Activated CD4-positive, alpha-beta T cell treated with anti-CD3 and anti-CD28 coated beads for 36 hours (primary cell): Measurements from ENCODE around the gene TBC1D8. TPM values are rescaled to one million over a fixed set of nuclear protein-coding genes. Genes with fewer than 3 reads are reported as not detected.

ENCODE experiments used
- ATAC-seq: fragments of 200-7000 bp; cut with Tn5 transposase; one replicate; pipeline ENCODE4 v1.10.0; 2021; ENCODE audit warnings: mild to moderate bottlenecking, moderate library complexity
- CTCF ChIA-PET: fragments of 350-600 bp; sonication (Branson Sonifier 250); formaldehyde crosslinking; loops from one replicate; lab custom pipeline; 2021; ENCODE audit warnings: antibody characterized with exemption; lab: Charles Lee
- POLR2A ChIA-PET: fragments of 350-600 bp; sonication (Branson Sonifier 250); formaldehyde crosslinking; loops from one replicate; lab custom pipeline; 2021; ENCODE audit warnings: antibody characterized with exemption, inconsistent platforms; lab: Charles Lee
- DNase-seq: peaks from one replicate; pipeline ENCODE4 v3.0.0-alpha.2; 2020
- H3K27ac Mint-ChIP-seq: one replicate; pipeline ENCODE4 v1.8.0; 2021; ENCODE audit warnings: mixed read lengths
- H3K27me3 Mint-ChIP-seq: one replicate; pipeline ENCODE4 v1.8.0; 2021; ENCODE audit warnings: mixed read lengths
- H3K36me3 Mint-ChIP-seq: one replicate; pipeline ENCODE4 v1.8.0; 2021; ENCODE audit warnings: low read depth, mixed read lengths
- H3K4me1 Mint-ChIP-seq: one replicate; pipeline ENCODE4 v1.8.0; 2021; ENCODE audit warnings: mixed read lengths
- H3K4me3 Mint-ChIP-seq: one replicate; pipeline ENCODE4 v1.8.0; 2021; ENCODE audit warnings: mild to moderate bottlenecking, moderate library complexity, mixed read lengths
- H3K9me3 Mint-ChIP-seq: one replicate; pipeline ENCODE4 v1.8.0; 2021; ENCODE audit warnings: low read depth, mixed read lengths
- intact Hi-C, 2 experiments: fragments of 100-400 bp; cut with DNase I in 1 of 2; cut with micrococcal nuclease in 1 of 2; formaldehyde crosslinking; loops; one replicate each; pipeline versions ENCODE4 v1.14.2 to v1.15.1; 2022 to 2024; cut with DNase I, micrococcal nuclease
- total RNA-seq, 2 experiments: library from RNA; stranded (reverse); gene quantifications; one replicate each; pipeline ENCODE4 v1.2.3, GENCODE V29; 2021

The TBC1D8 gene
- total RNA-seq, 2 experiments from 2014 or later: 3.3 to 3.4 TPM

DNA sequence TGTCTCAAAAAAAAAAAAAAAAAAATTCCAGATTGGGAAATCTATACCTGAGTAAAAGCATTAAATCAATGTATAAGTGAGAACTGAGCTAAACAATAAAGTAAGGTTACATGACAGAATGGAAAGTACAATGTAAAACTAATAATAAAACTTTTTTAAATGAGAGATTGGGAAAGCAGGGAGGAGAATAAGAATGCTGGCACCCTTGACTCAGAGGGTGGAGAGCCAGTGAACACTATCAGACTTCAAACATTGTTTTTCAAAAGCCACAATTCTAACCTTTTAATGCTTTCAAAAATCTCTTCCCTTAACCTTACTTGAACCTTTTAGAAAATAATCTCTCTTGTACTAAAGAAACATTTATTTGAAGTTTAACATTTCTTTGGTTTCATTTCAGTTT is 63.5 kb downstream of the TBC1D8 start:
- DNase-seq: no peak
- no peak for ATAC-seq
- ChIA-PET POLR2A (no interaction called here), CTCF (no interaction called here)
- Mint-ChIP-seq H3K4me1 (peaks cover 9% of the 10 kb centered on the region), H3K27ac (no peak overlapping the region), H3K36me3 (no peaks in the 10 kb centered on the region), H3K4me3 (no peak overlapping the region), H3K27me3 (no peaks in the 10 kb centered on the region), H3K9me3 (no peaks in the 10 kb centered on the region)
- intact Hi-C loops: no loop called here

DNA sequence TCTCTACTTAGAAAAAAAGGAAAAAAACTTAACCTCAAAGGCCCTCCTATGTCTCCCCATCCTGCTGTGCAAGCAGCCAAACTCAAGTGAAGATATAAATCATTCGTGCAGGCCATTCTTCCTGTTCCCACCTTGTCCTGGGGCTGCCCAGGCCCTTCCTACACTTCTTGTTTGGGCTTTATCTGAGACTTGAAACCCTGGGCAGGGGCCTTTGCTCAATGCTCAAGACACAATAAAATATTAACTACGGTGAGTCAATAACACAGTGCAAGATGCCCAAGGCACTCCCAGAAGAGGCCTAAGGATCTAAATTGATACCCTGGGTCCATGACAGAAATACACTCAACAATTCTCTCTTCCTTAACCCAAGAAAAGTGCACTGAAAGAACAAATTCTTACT is 67.6 kb downstream of the TBC1D8 start:
- Mint-ChIP-seq H3K27me3 (no peaks in the 10 kb centered on the region), H3K4me3 (no peak overlapping the region), H3K27ac (no peak overlapping the region), H3K4me1 (peaks cover 6% of the 10 kb centered on the region), H3K9me3 (no peaks in the 10 kb centered on the region), H3K36me3 (no peaks in the 10 kb centered on the region)
- ChIA-PET CTCF (no interaction called here), POLR2A (no interaction called here)
- intact Hi-C loops: no loop called here
- ATAC-seq (no peak), DNase-seq (no peak)

DNA sequence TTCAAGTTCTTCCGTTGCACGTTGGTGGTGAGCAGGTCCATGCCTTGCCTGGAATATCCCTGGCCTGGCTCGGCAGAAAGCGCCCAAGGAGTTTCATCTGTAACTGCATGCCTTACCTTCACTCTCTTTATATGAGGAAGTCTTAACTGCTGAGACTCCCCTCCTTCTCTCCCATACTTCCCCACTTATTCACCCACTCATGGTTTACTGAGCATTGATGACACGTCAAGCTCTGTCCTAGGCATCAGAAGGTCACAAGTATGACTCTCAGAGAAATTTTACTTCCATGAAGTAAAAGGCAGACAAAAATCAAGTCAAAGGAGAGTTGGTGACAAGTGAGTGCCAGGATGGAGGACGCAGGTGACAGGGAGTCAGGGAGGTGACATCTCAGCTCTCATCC is 68.2 kb downstream of the TBC1D8 start:
- ATAC-seq: no peak
- CTCF ChIA-PET: no interaction called here
- H3K27ac Mint-ChIP-seq: no peak overlapping the region
- peaks cover 6% of the 10 kb centered on the region for H3K4me1 Mint-ChIP-seq
- DNase-seq: no peak
- intact Hi-C loops: no loop called here
- no peaks in the 10 kb centered on the region for H3K9me3 Mint-ChIP-seq
- no peak overlapping the region for H3K4me3 Mint-ChIP-seq
- POLR2A ChIA-PET: no interaction called here
- H3K27me3 Mint-ChIP-seq: no peaks in the 10 kb centered on the region
- no peaks in the 10 kb centered on the region for H3K36me3 Mint-ChIP-seq

DNA sequence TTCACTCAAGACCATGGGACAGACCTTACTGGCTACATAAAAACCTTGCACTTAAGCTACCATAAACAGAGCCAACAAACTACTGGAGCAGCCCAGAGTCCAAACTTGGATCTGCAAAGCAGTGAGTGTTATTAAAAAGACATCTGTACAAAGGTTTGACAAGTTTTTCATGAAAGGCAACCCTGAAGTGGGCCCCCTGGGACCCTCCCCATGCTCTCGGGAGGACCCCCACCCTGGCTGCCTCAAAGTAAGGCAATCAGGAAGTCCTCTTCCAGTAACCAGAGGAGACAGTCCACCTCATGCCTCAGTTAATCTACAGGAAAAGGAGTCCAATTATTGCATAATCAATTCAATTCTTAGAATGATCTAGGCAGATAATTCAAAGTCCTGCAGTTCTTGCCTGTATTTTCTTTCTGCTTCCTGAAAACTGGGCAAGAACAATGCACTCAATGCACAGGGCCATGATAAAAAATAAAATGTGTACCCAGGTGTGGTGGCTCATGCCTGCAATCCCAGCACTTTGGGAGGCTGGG is 69.7 kb downstream of the TBC1D8 start:
- H3K36me3 Mint-ChIP-seq: no peaks in the 10 kb centered on the region
- no peak for ATAC-seq
- H3K9me3 Mint-ChIP-seq: no peaks in the 10 kb centered on the region
- intact Hi-C loops: no loop called here
- H3K27me3 Mint-ChIP-seq: no peaks in the 10 kb centered on the region
- POLR2A ChIA-PET: no interaction called here
- no peak overlapping the region for H3K27ac Mint-ChIP-seq
- CTCF ChIA-PET: no interaction called here
- no peak overlapping the region for H3K4me3 Mint-ChIP-seq
- no peak for DNase-seq
- H3K4me1 Mint-ChIP-seq: peaks cover 2% of the 10 kb centered on the region

DNA sequence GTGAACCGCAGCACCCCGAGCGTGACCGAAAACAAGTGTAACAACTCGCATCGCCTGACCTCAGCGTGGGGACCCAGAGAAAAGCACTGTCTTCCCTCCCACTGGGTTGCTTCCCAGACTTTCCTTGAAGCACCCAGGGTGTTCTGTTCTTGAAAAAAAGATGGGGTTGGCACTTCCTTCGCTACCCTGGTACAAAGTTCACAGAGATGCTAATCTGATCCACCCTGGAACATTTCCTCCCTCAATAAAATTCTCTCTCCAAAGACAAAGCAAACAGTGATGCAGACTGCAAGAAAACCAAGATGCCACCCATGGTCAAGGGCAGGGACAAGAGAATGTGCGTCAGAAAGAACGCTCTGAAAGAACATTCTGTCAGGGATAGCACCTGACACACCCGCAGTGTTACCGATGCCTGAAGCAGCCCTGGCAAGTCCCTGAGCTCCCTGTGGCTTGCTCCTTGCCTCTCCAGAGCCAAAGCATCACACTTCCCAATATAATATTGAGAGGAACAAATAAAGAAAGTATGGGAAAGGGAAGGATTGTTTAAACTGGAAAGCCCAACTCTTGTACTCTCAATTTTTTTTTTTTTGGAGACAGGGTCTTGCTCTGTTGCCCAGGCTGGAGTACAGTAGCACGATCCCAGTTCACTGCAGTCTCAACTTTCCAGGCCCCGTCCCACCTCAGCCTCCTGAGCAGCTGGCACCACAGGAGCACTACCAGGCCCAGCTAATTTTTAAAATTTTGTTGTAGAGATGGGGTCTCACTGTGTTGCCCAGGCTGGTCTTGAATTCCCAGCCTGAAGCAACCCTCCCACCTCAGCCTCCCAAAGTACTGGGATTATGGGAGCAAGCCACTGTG is 70.7 kb downstream of the TBC1D8 start:
- intact Hi-C loops: no loop called here
- H3K36me3 Mint-ChIP-seq: peaks cover 1% of the 10 kb centered on the region
- H3K9me3 Mint-ChIP-seq: no peaks in the 10 kb centered on the region
- ChIA-PET CTCF (no interaction called here), POLR2A (no interaction called here)
- no peak for DNase-seq
- no peaks in the 10 kb centered on the region for H3K27me3 Mint-ChIP-seq
- no peak overlapping the region for H3K4me3 Mint-ChIP-seq
- H3K27ac Mint-ChIP-seq: no peak overlapping the region
- no peaks in the 10 kb centered on the region for H3K4me1 Mint-ChIP-seq
- no peak for ATAC-seq

DNA sequence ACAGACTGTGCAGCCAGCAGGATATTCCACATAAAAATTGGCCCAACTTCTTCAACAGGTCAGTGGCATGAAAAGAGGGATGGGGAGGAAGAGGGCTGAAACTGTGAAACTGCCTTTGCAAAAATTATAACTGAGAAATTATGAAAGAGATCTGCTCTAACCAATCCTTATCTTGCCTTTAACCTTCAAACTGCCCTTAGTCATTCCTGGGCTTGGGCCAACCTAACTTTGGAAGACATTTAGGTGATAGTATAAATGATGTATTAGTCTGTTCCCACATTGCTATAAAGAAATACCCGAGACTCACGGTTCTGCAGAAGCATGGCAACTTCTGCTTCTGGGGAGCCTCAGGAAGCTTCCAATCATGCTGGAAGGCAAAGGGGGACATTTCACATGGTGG is 74.6 kb downstream of the TBC1D8 start:
- Mint-ChIP-seq H3K27ac (no peak overlapping the region), H3K9me3 (peaks cover 2% of the 10 kb centered on the region), H3K4me3 (no peak overlapping the region), H3K27me3 (no peaks in the 10 kb centered on the region), H3K4me1 (no peaks in the 10 kb centered on the region), H3K36me3 (peaks cover 5% of the 10 kb centered on the region)
- intact Hi-C loops: no loop called here
- ChIA-PET CTCF (no interaction called here), POLR2A (no interaction called here)
- ATAC-seq (no peak), DNase-seq (no peak)

DNA sequence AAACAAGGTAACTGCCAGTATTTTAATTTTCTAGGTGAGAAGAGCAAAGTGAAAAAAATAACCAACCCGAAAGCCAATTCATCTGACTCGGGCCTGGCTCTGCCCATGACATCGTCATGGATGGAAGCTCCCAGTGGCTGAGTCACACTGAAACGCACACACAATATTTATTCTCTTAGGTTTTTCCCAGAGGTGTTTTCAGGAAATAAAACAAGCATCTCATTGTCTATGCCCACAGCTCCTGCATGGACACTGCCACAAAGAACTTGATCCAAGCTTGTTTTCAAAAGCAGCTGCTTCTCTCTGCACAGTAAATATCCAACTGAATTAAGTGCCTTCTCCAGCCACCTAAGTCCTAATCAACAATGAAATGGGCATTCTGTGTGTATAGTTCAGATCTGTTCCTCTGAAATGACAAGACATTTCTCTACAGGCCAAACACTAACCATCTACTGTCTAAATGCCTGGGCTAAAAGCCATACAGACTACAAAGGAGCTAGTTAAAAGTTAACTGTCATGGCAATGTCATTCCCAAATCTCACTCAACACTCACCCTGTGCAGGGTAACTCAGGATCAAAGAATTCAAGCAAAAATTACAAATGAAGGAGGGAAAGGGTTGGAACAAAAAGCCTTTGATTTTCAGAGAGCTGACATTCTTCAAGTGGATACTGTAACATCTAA is 86.2 kb downstream of the TBC1D8 start:
- ChIA-PET CTCF (interaction anchor here (1.5 kb wide), 1 partner anchor 141 kb away, joined by 5 read pairs; no protein-coding TSS in a partner anchor), POLR2A (no interaction called here)
- no peak for DNase-seq
- no peaks in the 10 kb centered on the region for H3K9me3 Mint-ChIP-seq
- H3K36me3 Mint-ChIP-seq: no peaks in the 10 kb centered on the region
- H3K4me3 Mint-ChIP-seq: no peak overlapping the region
- intact Hi-C loops: no loop called here
- peaks cover 7% of the 10 kb centered on the region for H3K4me1 Mint-ChIP-seq
- H3K27me3 Mint-ChIP-seq: no peaks in the 10 kb centered on the region
- no peak for ATAC-seq
- no peak overlapping the region for H3K27ac Mint-ChIP-seq

DNA sequence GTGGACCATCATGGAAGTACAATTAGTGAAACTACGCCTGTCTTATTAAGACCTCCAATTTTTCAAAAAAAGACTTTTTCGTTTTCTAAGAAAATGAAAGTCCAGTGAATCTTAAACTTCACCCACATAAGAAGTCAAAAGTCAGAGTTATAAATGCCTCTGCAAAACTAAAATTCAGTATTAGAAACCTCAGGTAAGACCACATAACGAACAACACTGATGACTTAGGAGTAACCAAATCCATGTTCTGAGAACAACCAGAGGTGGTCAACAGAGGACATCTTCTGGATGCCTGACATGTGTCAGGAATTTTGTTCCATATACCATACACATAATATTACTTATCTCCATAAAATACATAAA is 86.7 kb downstream of the TBC1D8 start:
- ChIA-PET CTCF (interaction anchor here (1.5 kb wide), 1 partner anchor 141 kb away, joined by 5 read pairs; no protein-coding TSS in a partner anchor), POLR2A (no interaction called here)
- DNase-seq: no peak
- intact Hi-C loops: no loop called here
- Mint-ChIP-seq H3K4me3 (no peak overlapping the region), H3K27me3 (no peaks in the 10 kb centered on the region), H3K9me3 (no peaks in the 10 kb centered on the region), H3K36me3 (no peaks in the 10 kb centered on the region), H3K27ac (no peak overlapping the region), H3K4me1 (peaks cover 7% of the 10 kb centered on the region)
- ATAC-seq: no peak

DNA sequence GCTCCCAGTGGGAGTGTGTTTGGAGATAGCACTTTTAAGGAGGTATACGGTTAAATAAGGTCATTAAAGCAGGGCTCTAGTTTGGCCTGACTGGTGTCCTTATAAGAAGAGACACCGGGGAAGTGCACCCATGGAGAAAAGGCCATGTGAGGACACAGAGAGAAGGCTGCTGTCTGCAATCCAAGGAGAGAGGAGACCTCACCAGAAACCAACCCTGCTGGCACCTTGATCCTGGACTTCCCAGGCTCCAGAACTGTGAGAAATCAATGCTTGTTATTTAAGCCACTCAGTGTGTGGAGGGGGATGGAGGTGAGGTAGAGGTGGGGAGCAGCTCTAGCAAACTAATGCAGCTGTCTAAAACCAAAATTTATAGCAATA is 87.1 kb downstream of the TBC1D8 start:
- Mint-ChIP-seq H3K36me3 (no peaks in the 10 kb centered on the region), H3K9me3 (no peaks in the 10 kb centered on the region), H3K27ac (no peak overlapping the region), H3K4me3 (no peak overlapping the region), H3K27me3 (no peaks in the 10 kb centered on the region), H3K4me1 (peaks cover 7% of the 10 kb centered on the region)
- intact Hi-C loops: no loop called here
- POLR2A ChIA-PET: interaction anchor here (0.6 kb wide), 2 partner anchors 196 to 1672 kb away, joined by 8 to 12 read pairs; no protein-coding TSS in a partner anchor
- no peak for DNase-seq
- ATAC-seq: no peak
- CTCF ChIA-PET: no interaction called here

DNA sequence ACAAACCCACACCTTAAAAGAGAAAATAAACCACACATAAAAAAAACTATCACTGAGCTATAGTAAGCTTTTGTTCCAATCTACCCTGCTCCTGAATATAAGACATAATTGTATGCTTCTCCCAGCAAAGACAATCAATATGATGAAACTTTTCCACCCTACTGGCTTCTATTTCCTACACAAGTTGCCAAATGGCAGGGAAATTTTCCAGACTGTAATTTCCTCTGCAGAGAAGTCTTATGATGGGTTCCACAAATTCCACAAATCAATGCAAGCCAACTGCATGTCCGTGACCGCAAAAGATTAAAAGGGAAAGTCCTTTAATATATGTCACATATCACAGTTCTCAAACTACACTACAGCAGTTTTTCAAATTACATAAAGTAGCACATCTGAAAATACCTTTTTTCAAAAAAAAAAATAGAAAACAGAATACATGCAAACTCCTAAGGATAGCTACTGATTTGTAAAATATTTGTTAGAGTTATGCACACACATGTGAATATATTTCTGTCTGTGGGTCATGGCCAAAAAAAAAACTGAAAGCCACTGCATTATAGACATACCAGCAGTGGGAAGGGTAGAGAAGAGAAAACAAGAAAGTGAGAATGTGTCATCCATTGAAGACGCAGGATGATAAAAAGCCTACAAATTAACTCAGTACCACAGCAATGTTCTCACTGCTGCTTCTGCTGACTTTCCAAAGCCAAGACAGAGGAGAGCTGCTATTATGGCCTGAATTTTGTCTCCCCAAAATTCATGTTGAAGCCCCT is 87.6 kb downstream of the TBC1D8 start:
- ChIA-PET CTCF (interaction anchor here (0.7 kb wide), 1 partner anchor 20 kb away, joined by 3 read pairs; no protein-coding TSS in a partner anchor), POLR2A (interaction anchor here (0.6 kb wide), 2 partner anchors 197 to 1673 kb away, joined by 8 to 12 read pairs; no protein-coding TSS in a partner anchor)
- no peaks in the 10 kb centered on the region for H3K9me3 Mint-ChIP-seq
- DNase-seq (no peak), ATAC-seq (no peak)
- no peak overlapping the region for H3K27ac Mint-ChIP-seq
- peaks cover 7% of the 10 kb centered on the region for H3K4me1 Mint-ChIP-seq
- H3K4me3 Mint-ChIP-seq: no peak overlapping the region
- H3K36me3 Mint-ChIP-seq: no peaks in the 10 kb centered on the region
- intact Hi-C loops: no loop called here
- no peaks in the 10 kb centered on the region for H3K27me3 Mint-ChIP-seq

DNA sequence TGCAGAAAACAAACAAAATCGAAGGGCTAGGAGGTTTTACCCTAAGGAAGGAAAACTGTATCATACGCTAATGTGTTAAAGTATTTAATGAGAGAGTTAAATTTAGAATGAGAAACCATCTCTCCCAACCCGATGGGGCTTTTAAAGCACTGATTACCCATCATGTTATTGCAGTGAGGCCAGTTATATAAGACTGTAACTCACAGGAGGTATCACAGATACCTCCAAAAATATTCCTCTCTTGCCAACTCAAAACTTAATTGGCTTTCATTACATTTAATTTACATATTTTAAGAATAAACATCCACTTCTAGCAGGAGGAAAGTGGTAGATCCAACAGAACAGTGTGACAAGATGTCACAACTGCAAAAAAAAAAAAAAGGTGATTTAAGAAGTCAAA is 92.8 kb downstream of the TBC1D8 start:
- ATAC-seq (no peak), DNase-seq (no peak)
- CTCF ChIA-PET: no interaction called here
- Mint-ChIP-seq H3K27me3 (no peaks in the 10 kb centered on the region), H3K9me3 (no peaks in the 10 kb centered on the region), H3K4me3 (no peak overlapping the region), H3K27ac (no peak overlapping the region), H3K4me1 (no peaks in the 10 kb centered on the region), H3K36me3 (no peaks in the 10 kb centered on the region)
- intact Hi-C loops: no loop called here
- POLR2A ChIA-PET: no interaction called here
